OCI-LY1 (cell line): Measurements from ENCODE around the gene ARID3B.
"Not testable (repeated sequence)": the region's sequence is repeated elsewhere in the genome, so short reads cannot be mapped to it uniquely, and the experiment has no call there.

Source experiments
- H2AFZ ChIP-seq: fragments of 200-600 bp; sonication (generic), shearing (Covaris generic); 2 replicates; pipeline ENCODE4 v1.6.0; 2014; ENCODE audit warnings: antibody characterized with exemption, mild to moderate bottlenecking, low read length
- H3F3A ChIP-seq: fragments of 200-600 bp; sonication (generic), shearing (Covaris generic); 2 replicates; pipeline ENCODE4 v1.6.0; 2014; ENCODE audit warnings: mild to moderate bottlenecking, antibody characterized with exemption, low read length, moderate library complexity; ENCODE audit not compliant: insufficient read depth
- H3K27ac ChIP-seq: fragments of 200-600 bp; sonication (generic); 2 replicates; pipeline ENCODE4 v1.5.1; 2014; ENCODE audit warnings: low read length, mixed run types, mild to moderate bottlenecking, low read depth; ENCODE audit not compliant: poor library complexity, severe bottlenecking
- H3K27me3 ChIP-seq: fragments of 200-600 bp; sonication (generic); 2 replicates; pipeline ENCODE4 v1.6.0; 2014; ENCODE audit warnings: antibody characterized with exemption, mild to moderate bottlenecking, low read length, moderate library complexity; ENCODE audit not compliant: insufficient read depth
- H3K36me3 ChIP-seq: fragments of 200-600 bp; sonication (generic); 2 replicates; pipeline ENCODE4 v1.6.1; 2014; ENCODE audit warnings: mild to moderate bottlenecking, antibody characterized with exemption, low read length, moderate library complexity, mixed read lengths; ENCODE audit not compliant: insufficient read depth
- H3K4me1 ChIP-seq: fragments of 200-600 bp; sonication (generic); 2 replicates; pipeline ENCODE4 v1.5.1; 2014; ENCODE audit warnings: mild to moderate bottlenecking, low read length, moderate library complexity; ENCODE audit not compliant: insufficient read depth, severe bottlenecking
- H3K4me2 ChIP-seq: fragments of 200-600 bp; sonication (generic), shearing (Covaris generic); 2 replicates; pipeline ENCODE4 v1.6.1; 2014; ENCODE audit warnings: low read length
- H3K4me3 ChIP-seq: fragments of 200-600 bp; sonication (generic); 2 replicates; pipeline ENCODE4 v1.5.1; 2014; ENCODE audit warnings: low read length, low read depth, mild to moderate bottlenecking, mixed read lengths; ENCODE audit not compliant: poor library complexity, severe bottlenecking
- H3K79me2 ChIP-seq: fragments of 200-600 bp; shearing (Covaris generic); 2 replicates; pipeline ENCODE4 v1.6.1; 2016; ENCODE audit warnings: mixed run types, low read length, mixed read lengths; ENCODE audit not compliant: insufficient read depth
- H3K9ac ChIP-seq: fragments of 200-600 bp; sonication (generic), shearing (Covaris generic); 2 replicates; pipeline ENCODE4 v1.6.1; 2014; ENCODE audit warnings: mild to moderate bottlenecking, low read length, mixed read lengths
- H3K9me2 ChIP-seq: fragments of 200-600 bp; sonication (generic), shearing (Covaris generic); 2 replicates; pipeline ENCODE4 v1.6.1; 2014; ENCODE audit warnings: low read depth, mild to moderate bottlenecking, low read length, mixed read lengths
- H3K9me3 ChIP-seq: fragments of 200-600 bp; shearing (Covaris generic); 2 replicates; pipeline ENCODE4 v1.6.1; 2014; ENCODE audit warnings: low read length, mixed read lengths
- H4K20me1 ChIP-seq: fragments of 200-600 bp; sonication (generic), shearing (Covaris generic); 2 replicates; pipeline ENCODE4 v1.6.0; 2016; ENCODE audit warnings: mild to moderate bottlenecking, low read length; ENCODE audit not compliant: insufficient read depth
- EZH2 ChIP-seq: fragments of 200-600 bp; sonication (generic), shearing (Covaris generic); IDR thresholded peaks from 2 replicates; pipeline ENCODE4 v1.8.0; 2017; ENCODE audit warnings: borderline replicate concordance, mixed run types, mild to moderate bottlenecking, antibody characterized with exemption, low read length, moderate library complexity, mixed read lengths
- TF ChIP-seq, protein P1 (sequence below): fragments of 200-600 bp; sonication (generic), shearing (Covaris generic); IDR thresholded peaks from 2 replicates; pipeline ENCODE4 v1.5.1; 2017; ENCODE audit warnings: mild to moderate bottlenecking, antibody characterized with exemption, low read length, moderate library complexity, mixed read lengths

ARID3B gene

DNA sequence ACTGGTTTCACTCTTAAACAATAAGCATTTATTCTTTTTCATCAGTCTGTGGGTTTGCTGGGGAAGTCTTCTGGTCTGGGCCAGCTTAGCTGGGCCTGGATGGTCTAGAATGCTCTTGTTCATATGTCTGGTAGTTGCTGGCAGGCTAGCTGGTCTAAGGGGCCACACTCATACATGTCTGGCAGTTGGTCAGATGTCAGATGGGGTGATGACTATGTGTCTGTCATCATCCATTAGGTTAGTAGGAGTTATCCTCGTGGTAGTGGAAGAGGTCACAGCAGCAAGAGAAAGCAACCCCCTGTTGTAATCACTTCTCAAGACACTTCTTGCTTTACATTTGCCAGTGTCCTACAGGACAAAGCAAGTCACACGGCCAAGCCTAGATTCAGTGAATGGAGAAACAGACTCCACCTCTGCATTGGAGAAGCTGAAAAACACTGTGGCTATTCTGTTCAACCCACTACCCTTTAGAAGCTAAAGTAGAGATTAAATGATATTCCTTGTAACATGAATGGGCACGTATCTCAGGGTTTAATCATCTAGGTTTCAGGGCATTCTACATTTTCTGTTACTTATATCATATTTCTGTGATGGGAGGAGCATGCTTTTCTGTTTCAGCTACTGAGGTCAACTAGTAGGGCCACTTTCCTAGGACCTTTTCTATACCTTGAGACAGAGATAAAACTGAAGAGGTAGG lies 5.5 kb upstream of the ARID3B start:
- Histone ChIP-seq H3F3A (no peaks in the 10 kb centered on the region), H3K4me2 (no peak overlapping the region), H3K9me2 (no peaks in the 10 kb centered on the region), H3K4me1 (peaks cover 8% of the 10 kb centered on the region), H3K9ac (no peak overlapping the region), H3K9me3 (no peaks in the 10 kb centered on the region), H4K20me1 (no peaks in the 10 kb centered on the region), H3K79me2 (no peaks in the 10 kb centered on the region), H3K36me3 (no peaks in the 10 kb centered on the region), H2AFZ (no peak overlapping the region), H3K27me3 (no peaks in the 10 kb centered on the region; the same call in 1 of the 2 replicates), H3K27ac (no peak overlapping the region), H3K4me3 (no peak overlapping the region)
- TF ChIP-seq EZH2: no peak
- TF ChIP-seq, protein P1, sequence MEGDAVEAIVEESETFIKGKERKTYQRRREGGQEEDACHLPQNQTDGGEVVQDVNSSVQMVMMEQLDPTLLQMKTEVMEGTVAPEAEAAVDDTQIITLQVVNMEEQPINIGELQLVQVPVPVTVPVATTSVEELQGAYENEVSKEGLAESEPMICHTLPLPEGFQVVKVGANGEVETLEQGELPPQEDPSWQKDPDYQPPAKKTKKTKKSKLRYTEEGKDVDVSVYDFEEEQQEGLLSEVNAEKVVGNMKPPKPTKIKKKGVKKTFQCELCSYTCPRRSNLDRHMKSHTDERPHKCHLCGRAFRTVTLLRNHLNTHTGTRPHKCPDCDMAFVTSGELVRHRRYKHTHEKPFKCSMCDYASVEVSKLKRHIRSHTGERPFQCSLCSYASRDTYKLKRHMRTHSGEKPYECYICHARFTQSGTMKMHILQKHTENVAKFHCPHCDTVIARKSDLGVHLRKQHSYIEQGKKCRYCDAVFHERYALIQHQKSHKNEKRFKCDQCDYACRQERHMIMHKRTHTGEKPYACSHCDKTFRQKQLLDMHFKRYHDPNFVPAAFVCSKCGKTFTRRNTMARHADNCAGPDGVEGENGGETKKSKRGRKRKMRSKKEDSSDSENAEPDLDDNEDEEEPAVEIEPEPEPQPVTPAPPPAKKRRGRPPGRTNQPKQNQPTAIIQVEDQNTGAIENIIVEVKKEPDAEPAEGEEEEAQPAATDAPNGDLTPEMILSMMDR: no peak

DNA sequence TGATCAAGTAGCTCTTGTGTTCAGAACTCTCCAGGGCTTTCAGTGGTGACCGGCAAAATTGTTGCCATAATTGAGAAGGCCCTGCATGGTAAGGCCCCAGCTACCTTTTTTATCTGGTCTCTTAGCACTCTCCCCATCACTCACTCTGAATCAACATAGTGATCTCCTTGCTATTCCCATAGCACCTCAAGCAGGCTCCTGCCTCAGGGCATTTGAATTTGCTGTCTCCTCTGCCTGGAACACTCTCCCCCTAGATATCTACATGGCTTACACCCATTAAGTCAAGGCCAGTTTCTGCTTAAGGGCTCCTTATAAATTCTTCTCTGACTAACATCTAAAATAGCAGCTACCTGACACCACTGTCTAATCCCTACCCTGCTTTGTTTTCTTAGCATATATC lies 3.3 kb upstream of the ARID3B start:
- no peak overlapping the region for H3K27ac ChIP-seq
- TF ChIP-seq EZH2: no peak
- TF ChIP-seq, protein P1: no peak
- no peaks in the 10 kb centered on the region for H3K27me3 ChIP-seq

DNA sequence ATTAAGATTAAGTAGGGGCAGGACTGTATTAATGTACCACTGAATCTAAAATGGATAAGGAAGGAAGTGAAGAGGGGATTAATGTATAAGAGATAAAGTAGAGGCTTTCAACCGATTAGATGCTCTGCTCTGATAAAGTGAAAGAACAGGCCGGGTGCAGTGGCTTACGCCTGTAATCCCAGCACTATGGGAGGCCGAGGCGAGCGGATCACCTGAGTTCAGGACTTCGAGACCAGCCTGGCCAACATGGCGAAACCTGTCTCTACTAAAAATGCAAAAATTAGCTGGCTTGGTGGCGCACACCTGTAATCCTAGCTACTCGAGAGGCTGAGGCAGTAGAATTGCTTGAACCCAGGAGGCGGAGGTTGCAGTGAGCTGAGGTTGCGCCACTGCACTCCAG lies 1.5 kb upstream of the ARID3B start:
- not testable (repeated sequence) for H3K36me3 ChIP-seq, H3K79me2 ChIP-seq, H3F3A ChIP-seq, H3K27me3 ChIP-seq, H4K20me1 ChIP-seq, H3K27ac ChIP-seq, H2AFZ ChIP-seq, H3K9ac ChIP-seq, H3K9me3 ChIP-seq, H3K9me2 ChIP-seq
- Histone ChIP-seq H3K4me2 (peak overlapping the region; percentile 84), H3K4me3 (peak overlapping the region; percentile 82), H3K4me1 (peaks cover 24% of the 10 kb centered on the region)

More for the DNA sequence above, 3.3 kb upstream of the ARID3B start:
- H3K36me3 ChIP-seq: no peaks in the 10 kb centered on the region
- H3K9me3 ChIP-seq: no peaks in the 10 kb centered on the region
- H3K9me2 ChIP-seq: no peaks in the 10 kb centered on the region
- H3K4me2 ChIP-seq: no peak overlapping the region
- no peak overlapping the region for H3K4me3 ChIP-seq
- no peaks in the 10 kb centered on the region for H3K79me2 ChIP-seq
- H4K20me1 ChIP-seq: no peaks in the 10 kb centered on the region
- H3K4me1 ChIP-seq: peaks cover 23% of the 10 kb centered on the region
- H2AFZ ChIP-seq: no peak overlapping the region
- H3F3A ChIP-seq: peaks cover 3% of the 10 kb centered on the region; the same call in 1 of the 2 replicates
- no peak overlapping the region for H3K9ac ChIP-seq
